Neural cell (in vitro differentiated cells): ENCODE data around the gene PPM1A.

ENCODE experiments used
- CTCF ChIP-seq: fragments of 450-650 bp; IDR thresholded peaks from 2 replicates; pipeline ENCODE4 v1.5.1; 2014; ENCODE audit warnings: antibody characterized with exemption, mild to moderate bottlenecking, moderate library complexity; ENCODE audit not compliant: poor library complexity, severe bottlenecking
- REST ChIP-seq: IDR thresholded peaks from 2 replicates; pipeline ENCODE4 v1.6.1; 2012; ENCODE audit warnings: borderline replicate concordance
- SMC3 ChIP-seq: fragments of 450-650 bp; conservative IDR thresholded peaks from 2 replicates; pipeline ENCODE4 v1.6.1; 2014; ENCODE audit warnings: antibody characterized with exemption, mild to moderate bottlenecking, moderate library complexity; ENCODE audit not compliant: poor library complexity
- TAF1 ChIP-seq: IDR thresholded peaks from 2 replicates; pipeline ENCODE4 v1.6.1; 2012; ENCODE audit warnings: low read depth

GRCh38 chr14:60324837-60325236 is 75.8 kb downstream of the PPM1A start:
- TF ChIP-seq REST (no peak), CTCF (no peak), TAF1 (no peak), SMC3 (no peak)
